Keratinocyte (primary cell): ENCODE data around the gene CERS1. TPM values are rescaled to one million over a fixed set of nuclear protein-coding genes. Genes with fewer than 3 reads are reported as not detected.

Source experiments
- DNase-seq: peaks from one replicate; pipeline ENCODE4 v3.0.0-alpha.2; 2011; ENCODE audit warnings: low read depth, missing footprints, low spot score
- FAIRE-seq: peaks from 2 replicates; lab custom pipeline; 2011; peaks lifted over from hg19 to GRCh38; lab: Jason Lieb, UNC
- H2AFZ ChIP-seq: 2 replicates; pipeline ENCODE4 v1.6.0; 2012; ENCODE audit warnings: low read length, control low read depth, inconsistent platforms; ENCODE audit not compliant: control insufficient read depth
- H3K27ac ChIP-seq: 2 replicates; pipeline ENCODE4 v1.5.1; 2011; ENCODE audit warnings: low read length; ENCODE audit not compliant: control insufficient read depth, insufficient read depth
- H3K27me3 ChIP-seq: 3 replicates; pipeline ENCODE4 v1.6.0; 2011; ENCODE audit warnings: low read length; ENCODE audit not compliant: control insufficient read depth, insufficient read depth; ENCODE audit errors: extremely low read depth
- H3K36me3 ChIP-seq, 2 experiments: 2 replicates in 1 of 2; 3 replicates in 1 of 2; pipeline ENCODE4 v1.5.1; 2011; ENCODE audit warnings: low read length in 2 of 2, mild to moderate bottlenecking in 1 of 2; ENCODE audit not compliant: control insufficient read depth in 2 of 2, insufficient read depth in 2 of 2; ENCODE audit errors: extremely low read depth in 1 of 2
- H3K4me1 ChIP-seq: 3 replicates; pipeline ENCODE4 v1.5.1; 2011; ENCODE audit warnings: low read length; ENCODE audit not compliant: control insufficient read depth, insufficient read depth; ENCODE audit errors: extremely low read depth
- H3K4me2 ChIP-seq: 3 replicates; pipeline ENCODE4 v1.6.0; 2011; ENCODE audit warnings: low read depth, low read length; ENCODE audit not compliant: control insufficient read depth, insufficient read depth; ENCODE audit errors: extremely low read depth
- H3K4me3 ChIP-seq, 3 experiments: fragments of 200-600 bp in 1 of 3; sonication (generic) in 1 of 3; 2 replicates in 2 of 3; 3 replicates in 1 of 3; pipeline ENCODE4 v1.5.1; 2011 to 2016; ENCODE audit warnings: low read length in 3 of 3, mild to moderate bottlenecking in 3 of 3, control low read depth in 2 of 3, inconsistent platforms in 1 of 3, low read depth in 1 of 3, mixed read lengths in 1 of 3, mixed run types in 1 of 3, moderate library complexity in 1 of 3; ENCODE audit not compliant: control insufficient read depth in 2 of 3, insufficient read depth in 2 of 3; ENCODE audit errors: extremely low read depth in 1 of 3
- H3K79me2 ChIP-seq: 2 replicates; pipeline ENCODE4 v1.6.0; 2012; ENCODE audit warnings: low read length; ENCODE audit not compliant: control insufficient read depth, insufficient read depth
- H3K9ac ChIP-seq: 3 replicates; pipeline ENCODE4 v1.6.0; 2011; ENCODE audit warnings: low read length; ENCODE audit not compliant: control insufficient read depth, insufficient read depth; ENCODE audit errors: extremely low read depth
- H3K9me1 ChIP-seq: 3 replicates; pipeline ENCODE4 v1.6.0; 2011; ENCODE audit warnings: low read length; ENCODE audit not compliant: control insufficient read depth, insufficient read depth; ENCODE audit errors: extremely low read depth
- H3K9me3 ChIP-seq: 2 replicates; pipeline ENCODE4 v1.5.1; 2012; ENCODE audit warnings: low read depth, low read length; ENCODE audit not compliant: control insufficient read depth
- H4K20me1 ChIP-seq: 3 replicates; pipeline ENCODE4 v1.6.0; 2011; ENCODE audit warnings: low read length; ENCODE audit not compliant: control insufficient read depth, insufficient read depth; ENCODE audit errors: extremely low read depth
- EZH2 ChIP-seq: IDR thresholded peaks from one replicate; pipeline ENCODE4 v1.6.1; 2012; ENCODE audit warnings: inconsistent platforms, mild to moderate bottlenecking, low read length, moderate library complexity
- dilution Hi-C: fragments of 300-500 bp; cut with MboI; formaldehyde crosslinking; loops from one replicate; pipeline ENCODE4 v1.7.0; 2020; ENCODE audit warnings: low sequenced_read_pairs; ENCODE audit not compliant: extremely low pct_ligation_motif_present
- polyA plus RNA-seq, 5 experiments: library from polyadenylated mRNA; depleted of rRNA in 3 of 5; stranded (reverse) in 3 of 5; stranded (forward) in 1 of 5; unstranded in 1 of 5; fragments of >200 nt; gene quantifications; 1 replicate in 1 of 5; 2 replicates in 3 of 5; 3 replicates in 1 of 5; pipeline versions ENCODE4 v1.2.1 to v1.2.3, GENCODE V29; 2011 to 2012; ENCODE audit warnings: missing spikeins in 2 of 5, low read depth in 1 of 5, low replicate concordance in 1 of 5
- TF ChIP-seq, protein P1 (sequence below), 3 experiments: IDR thresholded peaks in 1 of 3; conservative IDR thresholded peaks in 1 of 3; optimal IDR thresholded peaks in 1 of 3; 2 replicates in 2 of 3; 3 replicates in 1 of 3; pipeline versions ENCODE3 to v1.5.1; 2011; ENCODE audit warnings: low read length in 3 of 3, mild to moderate bottlenecking in 3 of 3, moderate library complexity in 2 of 3, control low read depth in 1 of 3, inconsistent platforms in 1 of 3; ENCODE audit not compliant: insufficient read depth in 2 of 3; ENCODE audit errors: extremely low read depth in 1 of 3

The CERS1 gene
- polyA plus RNA-seq, 1 donor (not counting 4 experiments of a cell fraction or from before 2014, with no cell fraction given): 0.09 TPM

DNA sequence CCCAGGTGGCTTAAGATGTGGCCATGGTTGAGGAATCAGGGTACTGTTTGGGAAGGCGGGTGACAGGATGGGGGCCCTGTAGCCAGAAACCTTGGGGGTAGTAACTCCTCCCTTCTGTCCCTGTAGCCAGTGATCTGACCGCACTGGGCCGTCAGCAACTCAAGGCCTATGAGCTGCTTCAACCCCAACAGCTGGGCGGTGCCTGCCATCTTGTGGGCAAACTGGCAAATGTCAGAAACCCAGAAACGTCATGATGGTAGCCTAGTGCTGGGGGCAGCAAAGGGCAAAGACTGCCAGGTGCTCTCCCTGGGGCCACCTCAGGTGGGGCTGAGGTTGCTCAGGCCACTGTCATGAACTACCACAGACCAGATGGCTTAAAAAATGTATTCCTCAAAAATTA is 19.7 kb upstream of the CERS1 start:
- no peak overlapping the region for H3K9ac ChIP-seq
- peaks cover 11% of the 10 kb centered on the region for H3K4me1 ChIP-seq
- peaks cover 15 to 18% of the 10 kb centered on the region in 2 experiments for H3K36me3 ChIP-seq
- no peaks in the 10 kb centered on the region for H3K9me1 ChIP-seq
- dilution Hi-C loops: no loop called here
- H3K27me3 ChIP-seq: no peaks in the 10 kb centered on the region
- H4K20me1 ChIP-seq: no peaks in the 10 kb centered on the region
- no peak overlapping the region for H3K4me3 ChIP-seq
- no peaks in the 10 kb centered on the region for H3K9me3 ChIP-seq
- no peak overlapping the region for H3K4me2 ChIP-seq
- H2AFZ ChIP-seq: no peak overlapping the region
- TF ChIP-seq EZH2: no peak
- TF ChIP-seq, protein P1, sequence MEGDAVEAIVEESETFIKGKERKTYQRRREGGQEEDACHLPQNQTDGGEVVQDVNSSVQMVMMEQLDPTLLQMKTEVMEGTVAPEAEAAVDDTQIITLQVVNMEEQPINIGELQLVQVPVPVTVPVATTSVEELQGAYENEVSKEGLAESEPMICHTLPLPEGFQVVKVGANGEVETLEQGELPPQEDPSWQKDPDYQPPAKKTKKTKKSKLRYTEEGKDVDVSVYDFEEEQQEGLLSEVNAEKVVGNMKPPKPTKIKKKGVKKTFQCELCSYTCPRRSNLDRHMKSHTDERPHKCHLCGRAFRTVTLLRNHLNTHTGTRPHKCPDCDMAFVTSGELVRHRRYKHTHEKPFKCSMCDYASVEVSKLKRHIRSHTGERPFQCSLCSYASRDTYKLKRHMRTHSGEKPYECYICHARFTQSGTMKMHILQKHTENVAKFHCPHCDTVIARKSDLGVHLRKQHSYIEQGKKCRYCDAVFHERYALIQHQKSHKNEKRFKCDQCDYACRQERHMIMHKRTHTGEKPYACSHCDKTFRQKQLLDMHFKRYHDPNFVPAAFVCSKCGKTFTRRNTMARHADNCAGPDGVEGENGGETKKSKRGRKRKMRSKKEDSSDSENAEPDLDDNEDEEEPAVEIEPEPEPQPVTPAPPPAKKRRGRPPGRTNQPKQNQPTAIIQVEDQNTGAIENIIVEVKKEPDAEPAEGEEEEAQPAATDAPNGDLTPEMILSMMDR (optimal IDR thresholded peaks at IDR 0.05 in 1 of 3, IDR thresholded peaks at IDR 0.05 in 1 of 3, conservative IDR thresholded peaks at IDR 0.05 in 1 of 3; ENCODE audit: extremely low read depth in 1 of 3, insufficient read depth in 2 of 3, low read length in 3 of 3): peak; percentile 46 to 65 (median 47)
- H3K27ac ChIP-seq: no peak overlapping the region
- H3K79me2 ChIP-seq: peaks cover 65% of the 10 kb centered on the region
- no peak for DNase-seq
- no peak for FAIRE-seq

- Histone ChIP-seq H2AFZ (no peak overlapping the region), H3K9me1 (no peaks in the 10 kb centered on the region), H3K79me2 (peaks cover 47% of the 10 kb centered on the region), H3K27ac (no peak overlapping the region), H3K9me3 (no peaks in the 10 kb centered on the region), H3K9ac (no peak overlapping the region), H3K4me1 (peaks cover 5% of the 10 kb centered on the region), H3K27me3 (no peaks in the 10 kb centered on the region), H3K4me2 (no peak overlapping the region), H3K4me3 (no peak overlapping the region), H3K36me3 (peaks cover 21 to 31% of the 10 kb centered on the region in 2 experiments), H4K20me1 (no peaks in the 10 kb centered on the region)
- dilution Hi-C loops: no loop called here
- FAIRE-seq: no peak
- TF ChIP-seq, protein P1 (optimal IDR thresholded peaks at IDR 0.05 in 1 of 3, IDR thresholded peaks at IDR 0.05 in 1 of 3, conservative IDR thresholded peaks at IDR 0.05 in 1 of 3; ENCODE audit: extremely low read depth in 1 of 3, insufficient read depth in 2 of 3, low read length in 3 of 3): no peak
- no peak for TF ChIP-seq EZH2
- no peak for DNase-seq
Observed at GRCh38 chr19:18913466-18913865, 17.5 kb upstream of the CERS1 start.
